NCI-H524 treated with DMSO at 0.1 percent for 48 hours (cell line): ENCODE measurements around the gene EEF1AKMT2.
"Not testable (repeated sequence)": the region's sequence is repeated elsewhere in the genome, so short reads cannot be mapped to it uniquely, and the experiment has no call there.

Experiments
- DNase-seq: peaks from one replicate; lab custom pipeline; 2025; lab: John Stamatoyannopoulos, UW

Gene EEF1AKMT2

GRCh38 chr10:124755581-124755980 lies 36.1 kb downstream of the EEF1AKMT2 start:
- DNase-seq: no peak

- no peak for DNase-seq
These were observed 37.5 kb downstream of the EEF1AKMT2 start for GRCh38 chr10:124754227-124754626.

GRCh38 chr10:124748953-124749645 lies 42.6 kb downstream of the EEF1AKMT2 start:
- DNase-seq: no peak

GRCh38 chr10:124748166-124748565 lies 43.5 kb downstream of the EEF1AKMT2 start:
- DNase-seq: no peak

- no peak for DNase-seq
These were observed 43.9 kb downstream of the EEF1AKMT2 start for GRCh38 chr10:124747745-124748144.

- DNase-seq: no peak
These were observed 44.7 kb downstream of the EEF1AKMT2 start for GRCh38 chr10:124746992-124747391.

- DNase-seq: not testable (repeated sequence)
These were observed 45.2 kb downstream of the EEF1AKMT2 start for GRCh38 chr10:124746447-124746846.

GRCh38 chr10:124745673-124746072 lies 46.0 kb downstream of the EEF1AKMT2 start:
- no peak for DNase-seq

GRCh38 chr10:124745252-124745651 lies 46.4 kb downstream of the EEF1AKMT2 start:
- no peak for DNase-seq

GRCh38 chr10:124744102-124745050 lies 47.3 kb downstream of the EEF1AKMT2 start, which contains the start of gene FAM53B:
FAM53B (minus strand) TSS chr10:124744378; CDS start chr10:124706713, 37,665 bp downstream.
- DNase-seq: no peak

- no peak for DNase-seq
These were observed 48.2 kb downstream of the EEF1AKMT2 start for GRCh38 chr10:124743191-124744101.

GRCh38 chr10:124742413-124743190 lies 49.1 kb downstream of the EEF1AKMT2 start:
- DNase-seq: no peak

GRCh38 chr10:124741922-124742412 lies 49.7 kb downstream of the EEF1AKMT2 start:
- no peak for DNase-seq

GRCh38 chr10:124741281-124741921 lies 50.3 kb downstream of the EEF1AKMT2 start:
- DNase-seq: no peak

- no peak for DNase-seq
These were observed 51.1 kb downstream of the EEF1AKMT2 start for GRCh38 chr10:124740369-124741280.

- DNase-seq: no peak
These were observed 51.7 kb downstream of the EEF1AKMT2 start for GRCh38 chr10:124739986-124740368.

GRCh38 chr10:124739119-124739921 lies 52.4 kb downstream of the EEF1AKMT2 start:
- no peak for DNase-seq

- no peak for DNase-seq
These were observed 53.2 kb downstream of the EEF1AKMT2 start for GRCh38 chr10:124738441-124738840.
